HepG2 (cell line): ENCODE results near the gene DYNC2H1. TPM values are rescaled to one million over a fixed set of nuclear protein-coding genes. Genes with fewer than 3 reads are reported as not detected.
A peak's percentile ranks its signal among the peaks of the same experiment; 100 is the strongest.

Experiments used
- EED ChIP-seq: sonication (generic); formaldehyde crosslinking; IDR thresholded peaks from 2 replicates; pipeline ENCODE4 v1.5.0; 2020; ENCODE audit warnings: mild to moderate bottlenecking, missing genetic modification reagents
- EHMT2 ChIP-seq: fragments of 200-600 bp; sonication (generic); IDR thresholded peaks from 2 replicates; pipeline ENCODE4 v1.7.0; 2017; ENCODE audit warnings: antibody characterized with exemption, low read depth, low read length, borderline replicate concordance
- FOXK1 ChIP-seq: sonication (generic); formaldehyde crosslinking; IDR thresholded peaks from 2 replicates; pipeline ENCODE4 v1.4.0; 2020; ENCODE audit warnings: low read depth, missing genetic modification reagents, borderline replicate concordance
- KDM6A ChIP-seq: IDR thresholded peaks from 2 replicates; pipeline ENCODE4 v1.6.1; 2016; ENCODE audit warnings: low read depth
- YEATS4 ChIP-seq: sonication (generic); formaldehyde crosslinking; IDR thresholded peaks from 2 replicates; pipeline ENCODE4 v1.4.0; 2020; ENCODE audit warnings: missing genetic modification reagents, borderline replicate concordance
- ZNF761 ChIP-seq: sonication (generic); formaldehyde crosslinking; conservative IDR thresholded peaks from 2 replicates; pipeline ENCODE4 v1.4.0; 2020; ENCODE audit warnings: mild to moderate bottlenecking, missing genetic modification reagents
- ZZZ3 ChIP-seq: sonication (generic); formaldehyde crosslinking; IDR thresholded peaks from 2 replicates; pipeline ENCODE4 v1.4.0; 2020; ENCODE audit warnings: missing genetic modification reagents, mild to moderate bottlenecking, borderline replicate concordance
- polyA plus RNA-seq, 8 experiments: library from polyadenylated mRNA; depleted of rRNA in 3 of 8; stranded (reverse) in 7 of 8; unstranded in 1 of 8; fragments of >200 nt; fragmentation: Illumina TruSeq in 4 of 8; extraction: Trizol in 4 of 8; gene quantifications; 2 replicates each; pipeline versions ENCODE4 v1.2.1 to v1.2.3, GENCODE V29; 2011 to 2016; ENCODE audit warnings: low read depth in 4 of 8, missing spikeins in 1 of 8, mixed read lengths in 1 of 8; ENCODE audit not compliant: insufficient read depth in 1 of 8
- total RNA-seq, 5 experiments: library from RNA; depleted of rRNA; stranded (reverse); fragments of >200 nt; fragmentation: Illumina TruSeq; extraction: Trizol; gene quantifications; 2 replicates each; pipeline ENCODE4 v1.2.3, GENCODE V29; 2016; ENCODE audit warnings: low read depth in 1 of 5
- TF ChIP-seq, protein P1 (sequence below): IDR thresholded peaks from 2 replicates; pipeline ENCODE4 v1.6.1; 2012; ENCODE audit warnings: low read length, improper control_type of control experiment
- TF ChIP-seq, protein P2 (sequence below): sonication (generic); formaldehyde crosslinking; IDR thresholded peaks from 2 replicates; pipeline ENCODE4 v1.5.1; 2020; ENCODE audit warnings: mild to moderate bottlenecking, missing genetic modification reagents, borderline replicate concordance
- TF ChIP-seq, protein P3 (sequence below): sonication (generic); formaldehyde crosslinking; IDR thresholded peaks from one replicate; pipeline ENCODE4 v1.5.1; 2020; ENCODE audit warnings: mild to moderate bottlenecking, missing genetic modification reagents; ENCODE audit errors: not compliant biosample characterization

Gene DYNC2H1
- total and polyA plus RNA-seq, 2 of the 13 experiments (the other 11 are each of a cell fraction or from before 2014, with no cell fraction given): 0.49 to 0.66 TPM

DNA sequence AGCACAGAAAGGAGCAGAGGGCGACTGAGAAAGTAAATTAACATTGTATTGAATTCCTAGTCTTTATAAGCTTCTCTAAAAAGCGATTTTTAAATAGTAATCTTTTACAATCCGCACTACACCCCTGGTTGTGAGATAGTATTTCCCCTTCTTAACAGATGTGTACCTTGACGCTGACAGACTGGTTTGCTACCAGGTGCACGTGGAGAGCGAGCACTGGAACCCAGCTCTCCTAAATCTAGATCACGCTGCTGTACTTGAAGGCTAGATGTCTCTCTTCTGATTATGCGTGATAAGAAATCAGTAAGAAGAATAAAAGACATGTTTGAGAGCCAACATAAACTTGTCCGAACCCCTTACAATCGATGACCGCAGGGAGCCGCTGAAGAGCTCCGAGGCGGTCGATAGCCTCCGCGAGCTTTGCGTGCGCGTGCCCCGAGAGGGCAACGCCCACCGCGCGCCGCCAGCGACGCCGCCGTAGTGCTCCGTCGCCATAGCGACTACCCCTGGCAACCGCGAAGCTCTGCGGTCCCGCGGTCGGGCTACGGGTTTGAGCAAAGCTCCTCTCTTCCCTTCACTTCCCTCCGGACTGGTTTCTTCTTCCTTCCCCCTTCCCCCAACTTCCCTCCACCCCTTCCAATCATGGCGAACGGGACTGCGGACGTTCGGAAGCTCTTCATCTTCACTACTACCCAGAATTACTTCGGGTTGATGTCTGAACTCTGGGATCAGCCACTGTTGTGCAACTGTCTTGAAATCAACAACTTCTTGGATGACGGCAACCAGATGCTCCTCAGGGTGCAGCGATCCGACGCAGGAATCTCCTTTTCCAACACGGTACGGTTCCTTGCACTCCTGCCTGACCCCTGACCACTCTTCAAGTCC lies at the start of gene DYNC2H1 (continued):
- TF ChIP-seq ZZZ3 (CRISPR knock-in tag): no peak
- no peak for TF ChIP-seq KDM6A (CRISPR knock-in tag)
- no peak for TF ChIP-seq EHMT2
- TF ChIP-seq ZNF761: no peak
- TF ChIP-seq, protein P1, sequence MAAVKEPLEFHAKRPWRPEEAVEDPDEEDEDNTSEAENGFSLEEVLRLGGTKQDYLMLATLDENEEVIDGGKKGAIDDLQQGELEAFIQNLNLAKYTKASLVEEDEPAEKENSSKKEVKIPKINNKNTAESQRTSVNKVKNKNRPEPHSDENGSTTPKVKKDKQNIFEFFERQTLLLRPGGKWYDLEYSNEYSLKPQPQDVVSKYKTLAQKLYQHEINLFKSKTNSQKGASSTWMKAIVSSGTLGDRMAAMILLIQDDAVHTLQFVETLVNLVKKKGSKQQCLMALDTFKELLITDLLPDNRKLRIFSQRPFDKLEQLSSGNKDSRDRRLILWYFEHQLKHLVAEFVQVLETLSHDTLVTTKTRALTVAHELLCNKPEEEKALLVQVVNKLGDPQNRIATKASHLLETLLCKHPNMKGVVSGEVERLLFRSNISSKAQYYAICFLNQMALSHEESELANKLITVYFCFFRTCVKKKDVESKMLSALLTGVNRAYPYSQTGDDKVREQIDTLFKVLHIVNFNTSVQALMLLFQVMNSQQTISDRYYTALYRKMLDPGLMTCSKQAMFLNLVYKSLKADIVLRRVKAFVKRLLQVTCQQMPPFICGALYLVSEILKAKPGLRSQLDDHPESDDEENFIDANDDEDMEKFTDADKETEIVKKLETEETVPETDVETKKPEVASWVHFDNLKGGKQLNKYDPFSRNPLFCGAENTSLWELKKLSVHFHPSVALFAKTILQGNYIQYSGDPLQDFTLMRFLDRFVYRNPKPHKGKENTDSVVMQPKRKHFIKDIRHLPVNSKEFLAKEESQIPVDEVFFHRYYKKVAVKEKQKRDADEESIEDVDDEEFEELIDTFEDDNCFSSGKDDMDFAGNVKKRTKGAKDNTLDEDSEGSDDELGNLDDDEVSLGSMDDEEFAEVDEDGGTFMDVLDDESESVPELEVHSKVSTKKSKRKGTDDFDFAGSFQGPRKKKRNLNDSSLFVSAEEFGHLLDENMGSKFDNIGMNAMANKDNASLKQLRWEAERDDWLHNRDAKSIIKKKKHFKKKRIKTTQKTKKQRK: no peak
- peak; percentile 42; the same call in 1 of the 2 replicates for TF ChIP-seq FOXK1 (CRISPR knock-in tag)
- peak; percentile 61 for TF ChIP-seq YEATS4 (CRISPR knock-in tag)
- TF ChIP-seq, protein P2, sequence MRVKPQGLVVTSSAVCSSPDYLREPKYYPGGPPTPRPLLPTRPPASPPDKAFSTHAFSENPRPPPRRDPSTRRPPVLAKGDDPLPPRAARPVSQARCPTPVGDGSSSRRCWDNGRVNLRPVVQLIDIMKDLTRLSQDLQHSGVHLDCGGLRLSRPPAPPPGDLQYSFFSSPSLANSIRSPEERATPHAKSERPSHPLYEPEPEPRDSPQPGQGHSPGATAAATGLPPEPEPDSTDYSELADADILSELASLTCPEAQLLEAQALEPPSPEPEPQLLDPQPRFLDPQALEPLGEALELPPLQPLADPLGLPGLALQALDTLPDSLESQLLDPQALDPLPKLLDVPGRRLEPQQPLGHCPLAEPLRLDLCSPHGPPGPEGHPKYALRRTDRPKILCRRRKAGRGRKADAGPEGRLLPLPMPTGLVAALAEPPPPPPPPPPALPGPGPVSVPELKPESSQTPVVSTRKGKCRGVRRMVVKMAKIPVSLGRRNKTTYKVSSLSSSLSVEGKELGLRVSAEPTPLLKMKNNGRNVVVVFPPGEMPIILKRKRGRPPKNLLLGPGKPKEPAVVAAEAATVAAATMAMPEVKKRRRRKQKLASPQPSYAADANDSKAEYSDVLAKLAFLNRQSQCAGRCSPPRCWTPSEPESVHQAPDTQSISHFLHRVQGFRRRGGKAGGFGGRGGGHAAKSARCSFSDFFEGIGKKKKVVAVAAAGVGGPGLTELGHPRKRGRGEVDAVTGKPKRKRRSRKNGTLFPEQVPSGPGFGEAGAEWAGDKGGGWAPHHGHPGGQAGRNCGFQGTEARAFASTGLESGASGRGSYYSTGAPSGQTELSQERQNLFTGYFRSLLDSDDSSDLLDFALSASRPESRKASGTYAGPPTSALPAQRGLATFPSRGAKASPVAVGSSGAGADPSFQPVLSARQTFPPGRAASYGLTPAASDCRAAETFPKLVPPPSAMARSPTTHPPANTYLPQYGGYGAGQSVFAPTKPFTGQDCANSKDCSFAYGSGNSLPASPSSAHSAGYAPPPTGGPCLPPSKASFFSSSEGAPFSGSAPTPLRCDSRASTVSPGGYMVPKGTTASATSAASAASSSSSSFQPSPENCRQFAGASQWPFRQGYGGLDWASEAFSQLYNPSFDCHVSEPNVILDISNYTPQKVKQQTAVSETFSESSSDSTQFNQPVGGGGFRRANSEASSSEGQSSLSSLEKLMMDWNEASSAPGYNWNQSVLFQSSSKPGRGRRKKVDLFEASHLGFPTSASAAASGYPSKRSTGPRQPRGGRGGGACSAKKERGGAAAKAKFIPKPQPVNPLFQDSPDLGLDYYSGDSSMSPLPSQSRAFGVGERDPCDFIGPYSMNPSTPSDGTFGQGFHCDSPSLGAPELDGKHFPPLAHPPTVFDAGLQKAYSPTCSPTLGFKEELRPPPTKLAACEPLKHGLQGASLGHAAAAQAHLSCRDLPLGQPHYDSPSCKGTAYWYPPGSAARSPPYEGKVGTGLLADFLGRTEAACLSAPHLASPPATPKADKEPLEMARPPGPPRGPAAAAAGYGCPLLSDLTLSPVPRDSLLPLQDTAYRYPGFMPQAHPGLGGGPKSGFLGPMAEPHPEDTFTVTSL: no peak
- no peak for TF ChIP-seq EED (CRISPR knock-in tag)
- TF ChIP-seq, protein P3, sequence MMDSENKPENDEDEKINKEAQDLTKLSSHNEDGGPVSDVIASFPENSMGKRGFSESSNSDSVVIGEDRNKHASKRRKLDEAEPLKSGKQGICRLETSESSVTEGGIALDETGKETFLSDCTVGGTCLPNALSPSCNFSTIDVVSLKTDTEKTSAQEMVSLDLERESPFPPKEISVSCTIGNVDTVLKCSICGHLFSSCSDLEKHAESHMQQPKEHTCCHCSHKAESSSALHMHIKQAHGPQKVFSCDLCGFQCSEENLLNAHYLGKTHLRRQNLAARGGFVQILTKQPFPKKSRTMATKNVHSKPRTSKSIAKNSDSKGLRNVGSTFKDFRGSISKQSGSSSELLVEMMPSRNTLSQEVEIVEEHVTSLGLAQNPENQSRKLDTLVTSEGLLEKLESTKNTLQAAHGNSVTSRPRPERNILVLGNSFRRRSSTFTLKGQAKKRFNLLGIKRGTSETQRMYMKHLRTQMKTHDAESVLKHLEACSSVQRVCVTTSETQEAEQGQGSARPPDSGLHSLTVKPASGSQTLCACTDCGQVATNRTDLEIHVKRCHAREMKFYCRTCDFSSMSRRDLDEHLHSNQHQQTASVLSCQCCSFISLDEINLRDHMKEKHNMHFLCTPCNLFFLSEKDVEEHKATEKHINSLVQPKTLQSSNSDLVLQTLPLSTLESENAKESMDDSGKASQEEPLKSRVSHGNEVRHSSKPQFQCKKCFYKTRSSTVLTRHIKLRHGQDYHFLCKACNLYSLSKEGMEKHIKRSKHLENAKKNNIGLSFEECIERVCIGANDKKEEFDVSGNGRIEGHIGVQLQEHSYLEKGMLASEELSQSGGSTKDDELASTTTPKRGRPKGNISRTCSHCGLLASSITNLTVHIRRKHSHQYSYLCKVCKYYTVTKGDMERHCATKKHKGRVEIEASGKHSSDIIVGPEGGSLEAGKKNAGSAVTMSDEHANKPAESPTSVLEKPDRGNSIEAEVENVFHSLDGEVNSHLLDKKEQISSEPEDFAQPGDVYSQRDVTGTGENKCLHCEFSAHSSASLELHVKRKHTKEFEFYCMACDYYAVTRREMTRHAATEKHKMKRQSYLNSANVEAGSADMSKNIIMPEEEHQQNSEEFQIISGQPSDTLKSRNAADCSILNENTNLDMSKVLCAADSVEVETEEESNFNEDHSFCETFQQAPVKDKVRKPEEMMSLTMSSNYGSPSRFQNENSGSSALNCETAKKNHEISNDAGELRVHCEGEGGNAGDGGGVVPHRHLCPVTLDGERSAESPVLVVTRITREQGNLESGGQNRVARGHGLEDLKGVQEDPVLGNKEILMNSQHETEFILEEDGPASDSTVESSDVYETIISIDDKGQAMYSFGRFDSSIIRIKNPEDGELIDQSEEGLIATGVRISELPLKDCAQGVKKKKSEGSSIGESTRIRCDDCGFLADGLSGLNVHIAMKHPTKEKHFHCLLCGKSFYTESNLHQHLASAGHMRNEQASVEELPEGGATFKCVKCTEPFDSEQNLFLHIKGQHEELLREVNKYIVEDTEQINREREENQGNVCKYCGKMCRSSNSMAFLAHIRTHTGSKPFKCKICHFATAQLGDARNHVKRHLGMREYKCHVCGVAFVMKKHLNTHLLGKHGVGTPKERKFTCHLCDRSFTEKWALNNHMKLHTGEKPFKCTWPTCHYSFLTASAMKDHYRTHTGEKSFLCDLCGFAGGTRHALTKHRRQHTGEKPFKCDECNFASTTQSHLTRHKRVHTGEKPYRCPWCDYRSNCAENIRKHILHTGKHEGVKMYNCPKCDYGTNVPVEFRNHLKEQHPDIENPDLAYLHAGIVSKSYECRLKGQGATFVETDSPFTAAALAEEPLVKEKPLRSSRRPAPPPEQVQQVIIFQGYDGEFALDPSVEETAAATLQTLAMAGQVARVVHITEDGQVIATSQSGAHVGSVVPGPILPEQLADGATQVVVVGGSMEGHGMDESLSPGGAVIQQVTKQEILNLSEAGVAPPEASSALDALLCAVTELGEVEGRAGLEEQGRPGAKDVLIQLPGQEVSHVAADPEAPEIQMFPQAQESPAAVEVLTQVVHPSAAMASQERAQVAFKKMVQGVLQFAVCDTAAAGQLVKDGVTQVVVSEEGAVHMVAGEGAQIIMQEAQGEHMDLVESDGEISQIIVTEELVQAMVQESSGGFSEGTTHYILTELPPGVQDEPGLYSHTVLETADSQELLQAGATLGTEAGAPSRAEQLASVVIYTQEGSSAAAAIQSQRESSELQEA (CRISPR knock-in tag): no peak
